Measurements from ENCODE around the gene OR2H2.

DNA sequence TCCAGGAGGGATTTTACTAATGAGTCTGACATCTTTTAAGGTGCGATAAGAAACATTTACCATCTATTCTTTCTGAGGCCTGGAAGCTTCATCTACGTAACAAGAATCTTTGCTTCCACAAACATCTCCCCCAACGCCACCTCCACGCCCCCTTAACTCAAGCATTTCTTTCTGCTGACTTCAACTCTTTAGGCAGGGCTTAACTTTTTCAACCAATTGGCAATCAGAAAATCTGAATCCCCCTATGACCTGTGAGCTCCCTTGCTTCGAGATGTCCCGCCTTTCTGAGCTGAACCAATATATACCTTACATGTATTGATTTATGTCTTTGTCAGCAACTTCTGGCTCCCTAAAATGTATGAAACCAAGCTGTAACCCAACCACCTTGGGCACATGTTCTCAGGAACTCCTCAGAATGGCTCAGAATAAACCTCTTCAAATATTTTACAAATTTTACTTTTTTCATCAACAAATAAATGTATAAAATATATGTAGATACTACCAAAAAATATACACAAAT lies 11.5 kb downstream of the OR2H2 start:
- TF ChIP-seq PPARA (CRISPR knock-in tag; IDR thresholded peaks at IDR 0.05; ENCODE audit: borderline replicate concordance) (no peak), SNAI2 (CRISPR knock-in tag; IDR thresholded peaks at IDR 0.05) (no peak), TOX (CRISPR knock-in tag; IDR thresholded peaks at IDR 0.05; ENCODE audit: borderline replicate concordance) (no peak)
